Mucosa of gallbladder (tissue), 1 donor: ENCODE results near the gene RUNDC3A. TPM values are rescaled to one million over a fixed set of nuclear protein-coding genes. Genes with fewer than 3 reads are reported as not detected.
"Not testable (repeated sequence)": the region's sequence is repeated elsewhere in the genome, so short reads cannot be mapped to it uniquely, and the experiment has no call there.

ENCODE experiments used
- DNase-seq: peaks from one replicate; pipeline ENCODE4 v3.0.0-alpha.2; 2020; ENCODE audit warnings: low spot score
- total RNA-seq: library from RNA; stranded (reverse); gene quantifications from one replicate; pipeline ENCODE4 v1.2.1, GENCODE V29; 2021
- donor health status: DM: no; HTN: no; CAD: no.

RUNDC3A gene
- total RNA-seq, 1 donor from 2014 or later = 1.4 TPM

DNA sequence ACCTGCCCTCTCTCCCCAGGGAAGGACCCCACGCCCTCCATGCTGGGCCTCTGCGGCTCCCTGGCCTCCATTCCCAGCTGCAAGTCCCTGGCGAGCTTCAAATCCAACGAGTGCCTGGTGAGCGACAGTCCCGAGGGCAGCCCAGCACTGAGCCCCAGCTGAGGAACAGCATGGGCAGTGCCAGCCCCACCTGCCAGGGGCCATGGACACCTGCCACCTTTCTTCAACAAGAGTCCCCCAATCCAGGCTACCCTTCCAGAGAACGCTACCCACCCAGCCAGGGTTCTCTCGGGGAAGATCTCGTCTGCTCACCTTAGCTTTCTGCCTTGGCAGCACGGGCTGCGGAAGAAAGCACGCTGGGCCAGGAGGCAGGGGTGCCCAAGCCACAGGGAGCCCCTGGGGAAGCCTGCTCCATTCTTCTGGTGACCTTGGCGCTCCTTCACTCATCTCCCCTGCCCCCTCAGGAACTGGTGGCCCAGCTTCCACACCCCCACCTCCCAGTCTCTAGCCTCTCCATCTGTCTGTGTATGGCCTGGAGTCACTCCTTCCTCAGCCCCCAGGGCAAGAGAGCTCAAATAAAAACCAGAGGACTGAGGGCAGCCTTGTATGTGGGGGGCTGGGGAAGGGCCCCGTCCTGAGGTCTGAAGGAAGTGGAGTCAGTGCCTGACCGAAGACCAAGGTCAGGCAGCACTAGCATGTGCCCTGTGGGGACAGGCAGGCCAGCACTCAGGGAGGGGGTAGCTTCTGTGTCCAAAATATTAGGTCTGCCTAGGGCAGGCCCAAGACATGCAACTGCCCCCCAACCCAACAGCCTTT, 9.9 kb downstream of the RUNDC3A start:
- no peak for DNase-seq

DNA sequence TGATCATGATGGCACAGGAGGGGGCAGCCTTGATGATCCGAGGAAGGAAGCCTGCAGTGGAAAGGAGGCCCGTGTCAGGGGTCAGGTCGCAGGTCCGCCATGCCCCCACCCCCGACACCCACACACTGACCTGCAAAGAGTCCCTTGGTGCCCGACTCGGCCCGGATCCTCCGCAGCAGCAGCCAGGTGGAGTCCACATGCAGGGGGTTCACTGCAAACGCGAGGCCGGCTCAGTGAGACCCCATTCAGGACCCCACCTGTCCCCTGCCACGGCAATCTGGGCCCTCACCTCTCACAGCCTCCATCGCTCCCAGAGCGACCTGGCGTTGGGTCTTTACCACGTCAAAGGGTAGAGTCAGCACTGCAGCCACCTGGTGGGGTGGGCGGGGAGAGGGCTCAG, 11.7 kb downstream of the RUNDC3A start:
- DNase-seq = no peak

DNA sequence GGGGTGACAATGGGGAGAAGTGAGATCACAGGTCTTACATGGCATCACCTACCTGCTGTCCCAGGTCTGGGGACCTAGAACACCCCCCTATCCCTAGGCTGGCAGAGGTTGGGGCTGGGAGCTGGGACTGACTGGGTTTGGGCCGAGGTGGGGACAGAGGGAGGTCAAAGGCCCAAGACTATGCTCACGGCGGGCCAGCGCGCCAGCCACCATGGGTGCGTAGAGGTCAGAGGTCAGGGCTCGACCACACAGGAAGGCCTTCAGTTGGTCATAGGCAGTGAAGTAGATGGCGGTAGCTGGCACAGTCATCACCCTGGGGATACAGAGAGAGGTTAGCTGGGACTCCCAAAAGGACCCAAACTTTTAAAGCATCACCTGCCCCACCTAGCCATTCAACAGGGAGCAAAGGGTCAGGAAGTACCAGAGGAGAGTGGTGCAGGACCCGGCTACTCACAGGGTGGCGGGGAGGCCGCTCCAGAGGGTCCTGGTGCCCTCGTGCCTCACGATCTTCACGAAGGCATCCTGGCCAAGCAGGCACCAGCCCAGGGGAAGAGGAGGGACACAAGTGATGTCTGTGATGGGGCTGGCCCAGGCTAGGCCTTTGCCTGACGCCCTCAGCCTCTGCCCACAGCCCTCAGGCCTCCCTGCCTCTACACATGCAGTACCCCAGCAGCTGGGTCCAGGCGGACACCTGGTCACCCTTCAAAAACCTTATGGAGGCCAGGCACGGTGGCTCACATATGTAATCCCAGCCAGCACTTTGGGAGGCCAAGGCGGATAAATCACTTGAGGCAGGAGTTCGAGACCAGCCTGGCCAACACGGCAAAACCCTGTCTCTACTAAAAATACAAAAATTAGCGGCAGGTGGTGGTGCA, 13.1 kb downstream of the RUNDC3A start:
- no peak for DNase-seq

DNA sequence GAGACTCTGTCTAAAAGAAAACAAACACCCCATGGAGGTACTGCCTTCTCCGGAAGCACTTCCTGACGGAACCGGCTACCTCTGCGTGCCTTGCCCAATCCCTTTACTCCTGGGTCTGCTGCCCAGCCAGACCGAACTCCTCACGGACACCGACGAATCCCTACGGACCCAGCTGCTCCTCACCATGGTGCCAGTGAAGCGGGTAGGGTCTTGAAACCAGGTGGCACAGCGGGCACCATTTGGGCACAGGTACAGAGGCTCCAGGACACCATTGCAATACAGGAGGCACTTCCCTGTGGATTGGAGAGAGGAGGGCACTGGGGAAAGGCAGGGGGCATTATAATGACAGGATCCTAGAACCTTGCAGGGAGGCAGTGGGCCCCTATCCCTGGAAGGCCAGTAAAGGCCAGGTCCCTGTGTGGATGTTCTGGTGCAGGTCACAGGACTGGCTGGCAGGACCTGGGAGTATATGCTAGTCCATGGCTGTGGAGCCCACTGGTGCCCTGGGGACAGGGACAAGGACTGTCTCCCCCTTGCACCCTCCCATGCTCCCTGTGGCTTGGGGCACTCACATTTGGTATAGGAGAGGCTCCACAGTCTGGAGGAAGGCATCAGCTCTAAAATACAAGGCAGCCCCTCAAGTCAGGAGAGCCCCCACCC, 14.0 kb downstream of the RUNDC3A start:
- DNase-seq = no peak

DNA sequence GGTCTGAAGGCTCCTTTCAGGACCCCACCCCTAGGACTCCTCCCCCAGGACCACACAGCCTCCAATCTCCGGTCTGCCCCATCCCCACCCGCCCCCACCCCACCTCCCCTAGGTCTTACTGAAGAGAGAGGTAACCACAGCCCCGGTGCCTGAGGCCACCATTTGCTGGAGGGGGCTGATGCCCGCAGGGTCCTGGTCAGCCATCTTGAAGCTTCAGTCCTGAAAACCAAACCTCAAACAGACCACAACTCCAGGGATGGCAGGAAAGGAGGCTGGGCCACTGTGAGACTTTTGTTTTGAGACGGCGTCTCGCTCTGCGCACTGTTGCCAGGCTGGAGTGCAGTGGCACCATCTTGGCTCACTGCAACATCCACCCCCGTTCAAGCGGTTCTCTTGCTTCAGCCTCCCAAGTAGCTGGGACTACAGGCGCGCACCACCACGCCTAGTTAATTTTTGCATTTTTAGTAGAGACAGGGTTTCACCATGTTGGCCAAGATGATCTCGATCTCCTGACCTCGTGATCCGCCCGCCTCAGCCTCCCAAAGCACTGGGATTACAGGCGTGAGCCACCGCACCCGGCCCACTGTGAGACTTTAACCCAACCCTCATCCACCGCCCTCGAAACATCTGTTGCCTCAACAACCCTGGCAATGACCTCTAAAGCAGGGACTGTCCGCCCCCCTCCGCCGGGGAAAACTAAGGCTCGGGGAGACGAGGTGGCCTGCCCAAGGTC, 15.1 kb downstream of the RUNDC3A start:
- no peak for DNase-seq

DNA sequence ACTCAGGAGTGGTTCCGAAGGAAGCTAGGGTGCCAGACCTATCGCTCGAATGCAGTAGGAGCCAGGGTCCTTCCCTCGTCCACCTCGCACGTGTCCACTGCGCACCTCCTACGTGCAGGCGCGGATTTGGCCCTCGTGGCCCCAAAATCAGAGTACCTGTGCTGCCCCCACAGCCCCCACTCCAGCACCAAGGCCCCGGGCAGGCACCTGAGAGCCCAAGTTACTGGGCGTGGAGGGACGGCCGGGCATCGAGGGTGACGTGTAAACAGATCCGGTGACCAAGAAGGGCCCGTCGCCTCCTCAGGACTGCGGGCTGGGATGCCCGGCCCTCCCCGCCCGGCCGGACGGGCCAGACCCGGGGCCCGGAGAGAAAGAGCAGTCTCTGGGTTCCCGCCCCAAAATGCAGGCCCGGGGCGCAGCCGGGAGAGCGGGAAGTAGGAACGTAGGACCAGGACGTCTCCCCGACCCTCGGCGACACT, 15.7 kb downstream of the RUNDC3A start:
- DNase-seq = no peak

DNA sequence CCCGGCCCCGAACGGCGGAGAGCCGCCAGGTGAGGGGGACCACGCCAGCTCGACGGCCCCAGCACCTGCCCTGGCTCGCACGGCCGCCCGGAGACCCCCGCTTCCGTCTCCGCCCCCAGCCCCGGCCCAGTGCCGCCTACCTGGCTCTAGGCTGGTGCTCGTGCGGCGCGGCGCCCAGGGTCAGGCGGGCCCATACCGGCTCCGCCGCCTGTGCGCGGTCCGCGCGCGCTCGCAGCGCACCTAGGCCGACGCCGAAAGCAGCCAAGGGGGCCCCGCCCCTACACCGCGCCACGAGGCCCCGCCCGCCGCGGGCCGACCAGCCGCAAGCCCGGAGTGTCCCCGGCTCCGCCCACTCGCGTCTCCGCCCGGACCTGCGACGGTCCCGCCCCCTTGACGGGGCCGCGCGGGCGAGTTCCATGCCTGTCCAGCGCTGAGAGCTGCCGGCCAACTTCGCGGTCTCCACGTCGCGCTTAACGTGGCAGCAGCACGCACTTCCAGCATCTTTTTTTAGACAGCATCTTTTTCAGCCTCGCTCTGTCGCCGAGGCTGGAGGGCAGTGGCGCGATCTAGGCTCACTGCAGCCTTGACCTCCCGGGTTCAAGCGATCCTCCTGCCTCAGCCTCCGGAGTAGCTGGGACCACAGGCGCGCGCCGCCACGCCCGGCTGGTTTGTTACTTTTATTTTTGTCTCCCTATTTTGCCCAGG, 16.3 kb downstream of the RUNDC3A start, which contains the start of gene SLC25A39:
SLC25A39 (minus strand) TSS at position 253 of the 705 bp plus-strand sequence. CDS start 1,261 bp downstream, outside the sequence.
- DNase-seq = peak; percentile 95

DNA sequence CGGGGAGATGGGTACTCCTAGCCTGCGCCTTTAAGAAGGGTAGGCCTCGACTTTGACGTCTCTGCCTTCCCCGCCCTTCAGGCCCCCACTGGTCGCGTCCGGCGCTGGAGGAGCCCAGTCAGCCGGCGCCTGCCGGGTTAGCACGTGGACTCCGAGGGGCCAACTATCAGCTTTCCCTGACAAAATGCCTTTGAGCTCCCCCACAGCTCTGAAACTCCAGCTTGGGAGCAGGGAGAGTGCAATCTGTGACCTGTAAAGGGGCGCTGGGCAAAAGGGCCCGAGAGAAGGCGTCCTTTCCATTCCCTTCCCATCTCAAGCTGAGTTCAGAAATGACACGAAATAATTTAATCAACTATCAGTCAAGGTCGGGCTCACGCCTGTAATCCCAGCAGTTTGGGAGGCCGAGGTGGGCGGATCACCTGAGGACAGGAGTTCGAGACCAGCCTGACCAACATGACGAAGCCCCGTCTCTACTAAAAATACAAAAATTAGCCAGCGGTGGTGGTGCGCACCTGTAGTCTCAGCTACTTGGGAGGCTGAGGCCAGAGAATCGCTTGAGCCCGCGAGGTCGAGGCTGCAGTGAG, 18.6 kb downstream of the RUNDC3A start:
- DNase-seq = peak; percentile 97

DNA sequence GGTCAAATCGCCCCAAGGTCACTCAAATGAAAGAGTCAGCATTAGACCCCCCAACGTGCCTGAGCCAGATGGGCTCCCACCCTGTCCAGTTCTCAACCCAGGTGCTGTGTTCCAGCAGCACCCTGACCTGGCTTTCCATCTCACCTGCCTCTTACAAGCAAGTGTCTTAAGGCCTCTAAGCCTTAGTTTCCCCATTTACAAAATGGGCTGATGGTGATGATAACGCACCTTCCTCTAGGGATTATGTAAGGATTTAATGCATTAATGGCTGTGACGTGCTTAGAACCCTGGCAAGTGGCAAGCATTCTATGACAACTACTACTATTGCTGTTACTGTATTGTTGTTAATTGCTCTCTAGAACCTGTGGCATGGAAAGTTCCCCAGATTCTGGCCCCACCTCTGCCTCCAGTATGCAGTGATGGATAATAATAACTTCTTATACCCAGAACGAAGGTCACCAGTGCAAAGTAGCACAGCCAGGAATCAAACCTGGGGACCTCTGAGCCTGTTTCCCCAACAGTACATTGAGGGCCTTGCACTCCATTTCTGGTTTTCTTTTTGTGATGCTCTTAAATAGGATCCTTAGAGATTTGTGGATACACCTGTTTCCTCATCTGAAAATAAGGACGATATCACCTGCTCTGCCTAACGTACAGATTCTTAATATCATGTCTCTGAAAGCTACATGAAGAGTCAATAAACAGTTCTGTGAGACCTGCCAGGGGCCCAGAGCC, 19.5 kb downstream of the RUNDC3A start:
- DNase-seq = no peak

DNA sequence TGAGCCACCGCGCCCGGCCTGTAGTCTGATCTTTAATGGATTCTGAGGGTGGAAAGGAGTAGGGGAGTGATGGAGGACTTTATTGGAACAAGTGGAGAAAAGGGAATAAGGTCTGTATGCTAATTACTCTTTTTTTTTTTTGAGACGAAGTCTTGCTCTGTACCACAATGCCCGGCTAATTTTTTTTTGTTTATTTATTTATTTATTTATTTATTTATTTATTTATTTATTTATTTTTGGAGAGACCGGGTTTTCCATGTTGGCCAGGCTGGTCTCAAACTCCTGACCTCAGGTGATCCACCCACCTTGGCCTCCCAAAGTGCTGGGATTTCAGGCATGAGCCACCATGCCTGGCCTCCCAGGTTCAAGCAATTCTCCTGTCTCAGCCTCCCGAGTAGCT, 21.1 kb downstream of the RUNDC3A start:
- DNase-seq = not testable (repeated sequence)

DNA sequence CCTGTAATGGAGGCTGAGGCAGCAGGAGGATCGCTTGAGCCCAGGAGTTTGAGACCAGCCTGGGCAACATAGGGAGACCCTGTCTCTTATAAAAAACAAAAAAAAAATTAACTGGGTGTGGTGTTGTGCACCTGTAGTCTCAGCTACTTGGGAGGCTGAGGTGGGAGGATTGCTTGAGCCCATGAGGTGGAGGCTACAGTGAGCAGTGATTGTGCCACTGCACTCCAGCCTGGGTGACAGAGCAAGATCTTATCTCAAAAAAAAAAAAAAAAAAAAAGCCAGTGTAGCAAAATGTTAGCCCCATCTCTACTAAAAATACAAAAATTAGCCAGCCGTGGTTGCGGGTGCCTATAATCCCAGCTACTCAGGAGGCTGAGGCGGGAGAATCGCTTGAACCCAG, 21.9 kb downstream of the RUNDC3A start:
- not testable (repeated sequence) for DNase-seq

DNA sequence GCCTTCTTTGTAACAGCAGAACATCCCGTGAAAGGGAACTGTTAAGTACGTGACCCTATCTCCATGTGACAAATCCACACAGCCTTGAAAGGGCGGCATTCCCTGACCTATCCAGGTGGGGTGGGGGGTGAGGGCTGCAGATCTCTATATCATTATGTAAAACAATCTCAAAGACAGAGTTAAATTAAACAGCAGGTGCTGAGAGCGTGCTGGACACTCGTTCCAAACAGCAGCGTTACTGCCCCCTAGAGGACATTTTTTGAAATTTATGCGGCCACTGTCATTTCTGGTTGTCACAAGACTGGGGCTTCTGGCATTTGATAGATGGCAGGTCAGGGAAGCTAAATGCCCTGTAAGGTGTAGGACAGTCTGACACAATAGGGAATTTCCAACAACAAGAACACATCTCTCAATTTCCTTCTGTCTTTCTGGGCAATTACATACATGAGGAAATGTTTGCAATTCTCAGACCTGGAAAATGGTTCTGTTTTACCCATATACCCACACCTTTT, 22.9 kb downstream of the RUNDC3A start:
- DNase-seq = peak; percentile 84

DNA sequence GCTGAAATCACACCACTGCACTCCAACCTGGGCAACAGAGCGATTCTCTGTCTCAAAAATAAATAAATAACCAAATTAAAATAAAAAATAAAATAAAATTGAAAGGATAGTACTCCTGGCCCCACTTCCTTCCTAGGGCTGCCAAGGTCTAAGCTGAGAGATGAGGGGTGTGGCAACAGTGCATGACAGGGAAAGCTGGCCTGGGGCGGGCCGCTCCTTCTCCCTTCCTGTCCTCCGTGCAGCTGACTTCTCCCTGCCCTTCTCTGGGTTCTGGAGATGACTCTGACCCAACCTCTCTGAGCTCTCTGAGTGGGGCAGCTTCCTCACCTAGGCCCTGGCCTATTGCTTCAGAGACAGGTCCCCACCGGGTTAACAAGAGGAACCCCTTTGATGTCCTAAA, 25.0 kb downstream of the RUNDC3A start:
- DNase-seq = no peak

DNA sequence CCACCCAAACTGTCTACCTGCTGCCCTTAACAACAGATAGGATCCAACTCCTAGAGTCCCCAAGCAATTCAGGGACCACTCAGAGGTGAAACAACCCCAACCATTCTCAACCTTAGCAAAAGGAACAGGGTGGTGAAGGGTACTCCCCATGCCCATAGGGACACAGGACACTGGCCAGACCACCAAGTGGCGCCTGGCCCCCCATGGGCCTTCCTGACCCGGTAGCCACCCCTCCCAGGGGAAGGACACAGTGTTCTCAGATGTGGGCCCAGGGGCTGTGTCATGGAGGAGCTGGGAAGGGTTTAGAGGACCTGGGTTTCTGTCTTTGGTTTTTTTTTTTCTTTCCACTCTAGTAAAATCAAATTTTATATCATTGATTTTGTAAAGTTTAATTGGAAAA, 25.9 kb downstream of the RUNDC3A start:
- no peak for DNase-seq

DNA sequence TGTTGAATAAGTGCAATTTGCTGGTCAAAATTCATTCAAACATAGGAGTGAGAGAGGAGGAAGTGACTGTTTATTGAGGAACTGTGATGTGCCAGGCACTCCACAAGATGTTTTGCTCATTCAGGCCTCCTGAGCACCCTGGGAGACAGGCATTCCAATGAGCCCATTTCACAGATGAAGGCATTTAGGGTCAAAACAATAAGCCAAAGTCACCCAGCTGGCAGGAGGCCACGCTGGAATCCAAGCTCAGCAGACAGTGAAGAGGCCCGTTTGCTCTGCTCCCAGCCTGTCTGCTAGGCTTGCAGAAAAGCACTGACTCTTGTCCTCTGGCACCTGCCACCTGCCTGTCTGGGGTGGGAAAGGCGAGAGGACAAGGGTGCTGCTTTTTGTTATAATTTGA, 26.3 kb downstream of the RUNDC3A start:
- DNase-seq = no peak

DNA sequence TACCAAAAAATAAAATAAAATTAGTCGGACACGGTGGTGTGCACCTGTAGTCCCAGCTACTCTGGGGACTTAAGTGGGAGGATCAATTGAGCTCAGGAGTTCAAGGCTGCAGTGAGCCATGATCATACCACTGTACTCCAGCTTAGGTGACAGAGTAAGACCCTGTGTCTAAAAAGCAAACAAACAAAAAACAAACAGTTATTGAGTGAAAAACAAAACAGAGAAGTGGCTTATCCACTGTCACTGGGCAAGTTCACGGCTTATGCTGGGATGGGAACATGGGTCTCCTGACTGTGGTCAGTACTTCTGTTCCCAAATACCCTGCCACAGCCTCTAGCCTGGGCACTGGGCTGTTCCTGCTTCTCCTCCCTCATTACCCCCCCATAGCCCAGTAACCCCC, 27.2 kb downstream of the RUNDC3A start:
- DNase-seq = no peak

DNA sequence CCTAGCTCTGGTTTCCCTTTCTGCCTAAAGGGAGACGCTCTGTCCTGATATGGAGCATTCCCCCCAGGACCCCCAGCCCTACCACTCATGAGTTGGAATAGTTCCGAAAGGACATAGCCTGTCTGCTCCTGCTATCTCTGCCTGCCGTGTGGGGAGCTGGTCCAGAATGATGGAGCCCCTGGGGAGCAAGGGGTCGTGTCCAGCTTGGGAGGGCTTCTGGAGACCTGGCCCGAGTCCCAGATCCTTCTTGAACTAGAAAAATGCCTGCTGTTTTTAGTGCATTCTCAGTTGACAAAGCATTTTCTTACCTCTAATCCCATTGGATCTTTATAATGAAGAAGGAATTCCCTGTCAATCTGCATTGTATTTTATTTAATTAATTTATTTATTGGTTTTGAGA, 27.6 kb downstream of the RUNDC3A start:
- no peak for DNase-seq

DNA sequence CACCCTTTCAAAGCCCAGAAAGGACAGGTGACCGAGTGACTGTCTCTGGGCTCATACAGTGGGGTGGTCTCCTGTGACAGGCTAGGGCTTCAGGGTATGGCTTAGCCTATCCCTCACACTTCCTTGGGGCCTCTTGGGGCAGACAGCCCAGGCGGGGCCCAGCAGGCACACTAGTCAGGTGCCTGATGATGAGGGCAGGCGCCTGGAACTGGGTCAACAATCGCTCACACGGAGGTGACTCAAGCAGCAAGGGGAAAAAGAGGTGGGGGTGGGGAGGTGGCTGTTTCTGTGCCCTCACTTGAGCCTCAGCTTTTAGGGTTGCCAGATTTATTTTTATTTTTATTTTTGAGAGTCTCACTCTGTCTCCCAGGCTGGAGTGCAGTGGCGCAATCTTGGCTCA, 30.3 kb downstream of the RUNDC3A start:
- no peak for DNase-seq

DNA sequence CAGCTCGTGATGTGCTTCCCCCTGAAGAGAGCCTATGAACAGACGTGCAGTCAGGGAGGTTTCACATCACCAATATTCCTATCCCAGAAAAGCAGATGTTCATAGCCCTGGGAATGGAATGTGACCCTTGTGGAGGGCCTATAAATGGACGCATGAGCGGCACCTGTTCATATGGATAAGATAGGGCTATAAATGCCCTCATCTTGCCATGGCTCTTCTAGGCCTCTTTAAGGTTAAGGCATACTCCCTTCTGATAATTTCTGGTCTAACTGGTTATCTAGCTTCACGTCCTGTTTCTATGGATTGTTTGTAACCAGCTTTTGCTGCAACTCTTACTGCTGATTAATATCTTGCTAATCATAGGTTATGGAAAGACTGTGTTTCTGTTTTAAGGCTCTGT, 32.2 kb downstream of the RUNDC3A start:
- not testable (repeated sequence) for DNase-seq
